Measurements from ENCODE around the gene PRDX3.

PRDX3 gene

DNA sequence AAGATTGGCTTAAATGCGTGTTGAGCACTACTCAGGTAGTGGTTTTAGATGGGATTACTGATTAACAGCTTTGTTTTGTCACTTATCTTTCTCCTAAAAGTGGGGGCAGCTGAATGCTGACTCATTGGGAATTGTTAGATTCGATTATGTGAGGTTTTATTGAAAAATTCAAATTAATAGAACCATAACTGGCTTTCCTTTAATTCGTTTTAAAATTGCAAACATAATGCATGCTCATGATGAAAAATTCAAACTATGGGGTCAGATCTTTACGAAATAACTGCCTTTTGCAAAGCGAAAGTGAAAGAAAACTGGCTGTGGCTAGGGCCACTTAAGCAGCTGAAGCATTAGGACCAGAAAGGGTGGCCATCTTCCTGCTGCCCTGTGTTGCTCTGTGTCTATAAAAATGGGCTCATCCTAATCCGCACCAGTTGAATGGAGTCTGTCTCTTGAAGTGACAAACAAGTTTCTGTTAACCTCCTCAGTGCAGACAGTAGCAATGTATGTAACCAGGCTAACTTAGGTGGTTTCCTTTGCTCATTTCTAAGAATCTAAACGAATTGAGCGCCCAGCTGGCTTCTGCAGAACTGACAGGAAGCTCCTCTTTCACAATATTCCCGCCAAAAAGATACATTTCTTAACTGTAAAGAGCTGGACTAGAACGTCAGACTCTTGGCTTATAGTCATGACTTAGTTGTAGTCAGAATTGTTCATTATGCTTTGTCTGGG, 46.9 kb downstream of the PRDX3 start:
- no peak for DNase-seq (ENCODE audit: low read depth in 2 of 2)

DNA sequence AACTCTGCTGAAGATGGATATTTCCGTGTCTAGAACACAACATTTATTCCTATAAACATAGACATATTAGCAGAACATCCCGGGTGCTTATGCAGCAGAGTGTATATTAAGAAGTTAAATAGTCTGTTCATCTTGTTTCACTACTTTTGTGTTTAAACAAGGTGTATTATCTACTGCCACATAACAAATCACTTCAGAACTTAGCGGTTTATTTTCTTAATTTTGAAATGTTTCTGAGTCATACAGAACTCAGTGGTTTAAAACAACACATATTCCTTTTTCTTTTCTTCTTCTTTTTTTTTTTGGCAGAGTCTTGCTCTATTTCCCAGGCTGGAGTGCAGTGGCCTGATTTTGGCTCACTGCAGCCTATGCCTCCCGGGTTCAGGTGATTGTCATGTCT, 48.9 kb downstream of the PRDX3 start:
- DNase-seq (ENCODE audit: low read depth in 2 of 2) = no peak

- DNase-seq (ENCODE audit: low read depth in 2 of 2) = no peak
Measured at GRCh38 chr10:119125942-119126341, 52.7 kb downstream of the PRDX3 start.

GRCh38 chr10:119120875-119121274, 57.7 kb downstream of the PRDX3 start:
- no peak for DNase-seq (ENCODE audit: low read depth in 2 of 2)

DNA sequence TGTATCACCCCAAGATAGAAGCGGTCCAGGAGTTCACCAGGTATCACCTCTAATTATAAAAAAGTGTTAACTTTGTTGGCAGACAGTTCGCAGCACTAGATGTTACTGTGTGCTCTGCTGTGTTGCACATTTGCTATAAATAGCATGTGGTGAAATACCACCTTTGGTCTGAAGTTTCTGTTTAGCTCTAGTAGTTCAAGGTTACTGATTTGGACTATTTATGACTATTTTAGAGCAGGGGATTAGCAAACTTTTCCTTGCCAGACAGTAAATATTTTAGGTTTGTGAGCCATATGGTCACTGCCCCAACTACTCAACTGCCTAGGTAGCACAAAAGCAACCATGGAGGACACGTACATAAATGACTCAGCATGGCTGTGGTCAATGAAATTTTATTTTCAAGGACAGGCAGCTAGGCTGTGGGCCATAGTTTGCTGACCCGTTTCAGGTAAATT, 58.2 kb downstream of the PRDX3 start:
- DNase-seq (ENCODE audit: low read depth in 2 of 2) = no peak

DNA sequence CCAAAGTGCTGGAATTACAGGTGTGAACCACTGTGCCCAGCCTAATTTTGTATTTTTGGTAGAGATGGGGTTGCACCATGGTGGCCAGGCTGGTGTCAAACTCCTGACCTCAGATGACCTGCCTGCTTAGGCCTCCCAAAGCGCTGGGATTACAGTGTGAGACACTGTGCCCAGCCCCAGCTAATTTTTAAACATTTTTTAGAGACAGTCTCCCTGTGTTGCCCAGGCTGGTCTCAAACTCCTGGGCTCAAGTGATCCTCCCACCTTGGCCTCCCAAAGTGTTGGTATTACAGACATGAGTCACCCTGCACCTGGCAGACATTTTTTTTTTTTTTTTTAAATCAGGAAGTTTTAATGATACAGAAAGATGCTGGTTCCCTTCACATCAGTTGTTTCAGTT, 59.2 kb downstream of the PRDX3 start:
- DNase-seq (ENCODE audit: low read depth in 2 of 2) = no peak

GRCh38 chr10:119118231-119118630, 60.4 kb downstream of the PRDX3 start:
- no peak for DNase-seq (ENCODE audit: low read depth in 2 of 2)
